AG10803 (cell line): ENCODE measurements around the gene ANO7.

ENCODE experiments used
- DNase-seq: peaks from one replicate; pipeline ENCODE4 v3.0.0; 2010; ENCODE audit warnings: low read depth
- H3K4me3 ChIP-seq: 2 replicates; pipeline ENCODE4 v1.5.1; 2011; ENCODE audit warnings: mild to moderate bottlenecking, low read length, control low read depth
- CTCF ChIP-seq: conservative IDR thresholded peaks from 2 replicates; pipeline ENCODE4 v1.5.1; 2011; ENCODE audit warnings: mild to moderate bottlenecking, low read length, control low read depth, inconsistent platforms

ANO7 gene

GRCh38 chr2:241202681-241203080 is 14.2 kb downstream of the ANO7 start:
- no peak overlapping the region for H3K4me3 ChIP-seq
- DNase-seq, result no peak
- TF ChIP-seq CTCF, result no peak

GRCh38 chr2:241203218-241204009 is 14.9 kb downstream of the ANO7 start:
- H3K4me3 ChIP-seq, result no peak overlapping the region
- TF ChIP-seq CTCF, result no peak
- no peak for DNase-seq

- no peak overlapping the region for H3K4me3 ChIP-seq
- DNase-seq, result no peak
- TF ChIP-seq CTCF, result no peak
Observed at GRCh38 chr2:241204010-241204384, 15.5 kb downstream of the ANO7 start.

- no peak overlapping the region for H3K4me3 ChIP-seq
- DNase-seq, result no peak
- TF ChIP-seq CTCF, result no peak
Observed at GRCh38 chr2:241204490-241204889, 16.0 kb downstream of the ANO7 start.

- no peak overlapping the region for H3K4me3 ChIP-seq
- no peak for TF ChIP-seq CTCF
- no peak for DNase-seq
Observed at GRCh38 chr2:241205086-241205485, 16.6 kb downstream of the ANO7 start.

- no peak for TF ChIP-seq CTCF
Observed at GRCh38 chr2:241207151-241207550, 18.7 kb downstream of the ANO7 start.

GRCh38 chr2:241207641-241208040 is 19.2 kb downstream of the ANO7 start:
- no peak overlapping the region for H3K4me3 ChIP-seq
- DNase-seq, result no peak
- TF ChIP-seq CTCF, result no peak

More at GRCh38 chr2:241207151-241207550, 18.7 kb downstream of the ANO7 start:
- no peak for DNase-seq
- H3K4me3 ChIP-seq, result no peak overlapping the region
